Subcutaneous adipose tissue (tissue), 4 donors: Measurements from ENCODE around the gene KIAA1217. TPM values are rescaled to one million over a fixed set of nuclear protein-coding genes. Genes with fewer than 3 reads are reported as not detected.

Source experiments
- total RNA-seq, 4 donors: library from RNA; depleted of rRNA; stranded (reverse); fragments of >200 nt; gene quantifications; one replicate each; pipeline ENCODE4 v1.1.0, GENCODE V29; 2016
- TF ChIP-seq, protein P1 (sequence below): fragments of 450-650 bp; IDR thresholded peaks from one replicate; pipeline ENCODE4 v1.5.1; 2016; ENCODE audit warnings: low read depth, mild to moderate bottlenecking, control low read depth, antibody characterized with exemption, moderate library complexity

KIAA1217 gene
- total RNA-seq, 4 donors from 2014 or later: 10.7 to 91.6 (median 27.5) TPM

DNA sequence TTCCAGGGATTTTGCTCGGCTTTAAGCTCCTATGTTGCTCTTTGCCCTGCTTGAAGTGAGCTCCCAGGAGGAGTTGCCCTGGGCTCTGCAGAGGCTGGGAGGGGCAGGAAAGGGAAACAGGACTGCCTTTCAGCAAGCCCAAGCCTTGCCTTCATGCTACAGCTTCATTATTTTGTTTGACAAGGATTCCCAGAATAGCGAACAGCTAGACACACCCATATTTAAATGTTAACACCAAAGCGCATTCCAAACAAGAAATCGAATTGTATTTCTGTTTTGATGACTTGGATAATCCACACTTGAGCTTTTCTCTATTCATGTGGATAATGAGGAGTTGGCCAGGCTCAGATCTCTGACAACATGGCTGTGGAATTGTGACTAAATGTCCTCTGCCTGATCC is 6.3 kb downstream of the KIAA1217 start:
- TF ChIP-seq, protein P1, sequence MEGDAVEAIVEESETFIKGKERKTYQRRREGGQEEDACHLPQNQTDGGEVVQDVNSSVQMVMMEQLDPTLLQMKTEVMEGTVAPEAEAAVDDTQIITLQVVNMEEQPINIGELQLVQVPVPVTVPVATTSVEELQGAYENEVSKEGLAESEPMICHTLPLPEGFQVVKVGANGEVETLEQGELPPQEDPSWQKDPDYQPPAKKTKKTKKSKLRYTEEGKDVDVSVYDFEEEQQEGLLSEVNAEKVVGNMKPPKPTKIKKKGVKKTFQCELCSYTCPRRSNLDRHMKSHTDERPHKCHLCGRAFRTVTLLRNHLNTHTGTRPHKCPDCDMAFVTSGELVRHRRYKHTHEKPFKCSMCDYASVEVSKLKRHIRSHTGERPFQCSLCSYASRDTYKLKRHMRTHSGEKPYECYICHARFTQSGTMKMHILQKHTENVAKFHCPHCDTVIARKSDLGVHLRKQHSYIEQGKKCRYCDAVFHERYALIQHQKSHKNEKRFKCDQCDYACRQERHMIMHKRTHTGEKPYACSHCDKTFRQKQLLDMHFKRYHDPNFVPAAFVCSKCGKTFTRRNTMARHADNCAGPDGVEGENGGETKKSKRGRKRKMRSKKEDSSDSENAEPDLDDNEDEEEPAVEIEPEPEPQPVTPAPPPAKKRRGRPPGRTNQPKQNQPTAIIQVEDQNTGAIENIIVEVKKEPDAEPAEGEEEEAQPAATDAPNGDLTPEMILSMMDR: no peak

DNA sequence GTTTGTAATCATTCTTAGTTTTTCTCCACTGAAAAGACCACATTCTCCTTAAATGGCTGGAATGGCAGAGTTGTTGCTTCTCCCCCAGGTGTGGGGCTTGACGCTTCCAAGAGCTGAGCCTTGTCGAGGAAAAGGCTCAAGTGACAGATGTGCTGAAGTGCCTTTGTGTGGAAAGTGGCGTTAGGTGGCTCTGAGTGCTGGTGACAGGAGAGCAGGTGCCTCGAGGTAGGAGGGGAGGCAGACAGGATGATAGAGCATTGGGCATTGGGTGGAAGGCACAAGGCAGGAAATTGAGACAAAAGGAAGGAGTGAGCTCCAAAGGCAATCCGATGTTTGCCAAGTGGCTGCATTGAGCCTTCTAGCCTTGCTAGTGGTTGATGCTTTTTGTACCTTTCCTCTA is 6.7 kb downstream of the KIAA1217 start:
- TF ChIP-seq, protein P1: no peak

DNA sequence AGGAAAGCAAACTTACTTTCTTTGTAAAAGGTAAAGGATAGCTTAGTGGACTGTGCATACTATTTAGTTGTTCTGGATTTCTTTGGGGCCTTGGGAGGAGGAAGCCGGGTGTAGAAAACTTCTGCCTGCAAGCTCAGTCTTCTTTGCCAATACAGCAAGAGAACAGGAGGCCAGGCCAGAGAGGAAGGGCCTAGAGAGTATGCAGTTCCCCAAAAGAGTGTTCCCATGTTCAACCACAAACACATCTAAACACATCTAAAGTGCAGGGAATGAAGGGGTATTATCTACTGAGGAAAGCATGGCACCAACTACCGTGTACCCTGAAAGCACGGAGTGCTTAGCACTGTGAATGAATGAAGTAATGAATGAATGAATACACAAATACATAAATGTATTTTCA is 11.0 kb downstream of the KIAA1217 start:
- TF ChIP-seq, protein P1: no peak

DNA sequence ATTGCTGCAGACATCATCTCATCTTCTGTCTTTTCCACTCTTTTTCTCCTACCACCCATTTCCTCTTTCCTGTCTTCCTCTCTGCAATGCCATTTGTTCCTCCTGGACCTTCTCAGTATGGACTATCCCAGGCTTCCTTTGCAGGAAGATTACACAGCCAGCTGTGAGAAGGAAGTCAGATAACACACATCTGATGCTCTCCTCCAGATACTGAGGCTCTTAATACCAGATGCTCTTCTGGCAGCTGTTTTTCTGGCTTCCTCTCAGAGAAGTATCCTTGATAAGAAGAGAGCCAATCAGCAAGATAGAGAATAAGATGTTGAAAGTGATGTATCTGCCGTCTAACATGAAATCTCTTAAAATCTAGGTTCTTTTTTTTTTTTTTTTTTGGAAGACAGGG is 14.4 kb downstream of the KIAA1217 start:
- TF ChIP-seq, protein P1: no peak

DNA sequence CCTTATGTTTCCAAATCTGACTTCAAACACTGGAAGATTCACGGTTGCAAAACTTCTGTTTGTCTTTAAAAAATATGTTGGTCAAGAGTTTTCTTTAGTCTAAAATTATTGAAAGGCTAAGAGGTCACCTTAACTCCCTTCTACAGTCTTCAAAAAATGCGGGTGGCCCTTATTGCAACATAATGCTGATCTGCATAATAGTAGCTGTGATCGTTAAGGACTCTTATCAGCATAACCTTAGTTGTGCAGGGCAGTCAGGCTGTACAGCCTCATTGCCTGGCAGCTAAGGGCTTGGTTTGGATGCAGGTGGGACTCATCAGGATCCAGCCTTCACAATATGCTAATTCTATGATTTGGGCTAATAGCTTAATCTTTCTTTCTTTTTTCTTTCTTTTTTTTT is 15.0 kb downstream of the KIAA1217 start:
- TF ChIP-seq, protein P1: no peak

DNA sequence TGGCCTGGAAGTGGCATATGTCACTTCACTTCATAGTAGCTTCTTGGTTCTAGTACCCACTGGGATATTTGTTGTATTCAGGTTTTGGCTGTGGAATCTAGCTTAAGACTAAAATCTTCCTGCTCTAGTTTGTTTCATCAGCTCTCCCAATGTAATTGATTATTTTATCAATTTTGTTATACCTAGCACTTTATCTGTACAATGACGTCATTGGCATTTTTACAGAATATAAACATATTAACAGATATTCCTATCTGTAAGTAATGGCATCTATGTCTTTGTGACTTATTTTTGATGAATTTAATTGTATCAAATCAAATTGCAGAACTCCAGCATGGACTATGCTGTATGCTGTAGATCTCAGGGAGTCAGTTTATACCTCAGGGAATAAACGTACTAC is 19.7 kb downstream of the KIAA1217 start:
- TF ChIP-seq, protein P1: no peak

DNA sequence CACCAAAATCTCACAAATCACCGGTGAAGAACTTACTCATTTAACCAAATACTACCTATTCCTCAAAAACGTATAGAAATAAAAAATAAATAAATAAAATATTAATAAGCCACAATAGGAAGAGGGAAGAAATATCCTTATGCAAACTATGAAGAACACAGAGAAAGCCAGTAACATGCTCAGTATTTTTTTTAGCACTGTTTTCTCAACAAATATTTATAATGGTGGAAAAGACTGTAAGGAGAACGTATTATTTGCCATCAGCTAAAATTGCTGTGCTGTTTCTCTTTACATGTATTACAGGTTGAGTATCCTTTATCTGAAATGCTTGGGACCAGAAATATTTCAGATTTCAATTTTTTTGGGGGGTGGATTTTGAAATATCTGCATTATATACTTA is 21.0 kb downstream of the KIAA1217 start:
- TF ChIP-seq, protein P1: no peak
